Activated T-helper 1 cell treated with anti-CD3 and anti-CD28 coated beads, Interleukin-12 subunit alpha, Interleukin-12 subunit beta, Interleukin-2, Interleukin-4 antibody, amounts not matched to agents 30 ng/mL and 10 ng/mL and 1 ng/mL, durations not matched to agents 14 hours and 24 hours and 36 hours (primary cell): ENCODE results near the gene CD300LD. TPM values are rescaled to one million over a fixed set of nuclear protein-coding genes. Genes with fewer than 3 reads are reported as not detected.

Experiments
- DNase-seq: peaks from one replicate; pipeline ENCODE4 v3.0.0; 2021; ENCODE audit warnings: low spot score
- H3K27ac Mint-ChIP-seq: one replicate; pipeline ENCODE4 v1.8.0; 2021; ENCODE audit warnings: mild to moderate bottlenecking, mixed read lengths
- H3K27me3 Mint-ChIP-seq: one replicate; pipeline ENCODE4 v1.8.0; 2022; ENCODE audit warnings: mild to moderate bottlenecking, moderate library complexity, mixed read lengths; ENCODE audit not compliant: insufficient read depth
- H3K36me3 Mint-ChIP-seq: one replicate; pipeline ENCODE4 v1.8.0; 2021; ENCODE audit warnings: low read depth, mixed read lengths
- H3K4me1 Mint-ChIP-seq: one replicate; pipeline ENCODE4 v1.8.0; 2021; ENCODE audit warnings: low read depth, mixed read lengths
- H3K4me3 Mint-ChIP-seq: one replicate; pipeline ENCODE4 v1.8.0; 2021; ENCODE audit warnings: mild to moderate bottlenecking, moderate library complexity, mixed read lengths
- H3K9me3 Mint-ChIP-seq: one replicate; pipeline ENCODE4 v1.8.0; 2021; ENCODE audit warnings: mixed read lengths
- intact Hi-C: fragments of 100-400 bp; cut with micrococcal nuclease; formaldehyde crosslinking; loops from one replicate; pipeline ENCODE4 v1.15.1; 2024
- total RNA-seq: library from RNA; stranded (reverse); gene quantifications from 2 replicates; pipeline ENCODE4 v1.2.3, GENCODE V29; 2022

CD300LD gene
- total RNA-seq, 1 donor from 2014 or later: not detected

DNA sequence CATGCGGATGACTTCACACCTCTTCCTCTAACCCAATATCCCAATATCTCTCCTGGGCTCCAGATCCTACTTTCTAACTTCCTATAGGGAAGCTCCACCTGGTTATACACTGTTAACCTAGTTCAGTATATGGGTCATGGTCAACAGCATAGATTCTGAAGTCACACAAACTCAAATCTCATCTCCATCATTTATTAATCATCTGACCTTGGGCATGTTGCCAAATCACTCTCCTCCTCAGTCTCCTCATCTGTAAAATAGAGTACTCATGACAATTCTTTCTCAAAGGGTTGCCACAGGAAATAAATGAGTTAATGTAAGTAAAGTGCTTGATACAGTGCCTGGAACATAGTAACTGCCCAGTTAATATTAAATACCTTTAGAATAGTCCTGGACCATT is 32.0 kb upstream of the CD300LD start:
- Mint-ChIP-seq H3K4me1 (no peaks in the 10 kb centered on the region), H3K36me3 (no peaks in the 10 kb centered on the region), H3K27ac (no peak overlapping the region), H3K4me3 (no peak overlapping the region), H3K27me3 (peaks cover 43% of the 10 kb centered on the region), H3K9me3 (no peaks in the 10 kb centered on the region)
- no peak for DNase-seq
- intact Hi-C loops: no loop called here

DNA sequence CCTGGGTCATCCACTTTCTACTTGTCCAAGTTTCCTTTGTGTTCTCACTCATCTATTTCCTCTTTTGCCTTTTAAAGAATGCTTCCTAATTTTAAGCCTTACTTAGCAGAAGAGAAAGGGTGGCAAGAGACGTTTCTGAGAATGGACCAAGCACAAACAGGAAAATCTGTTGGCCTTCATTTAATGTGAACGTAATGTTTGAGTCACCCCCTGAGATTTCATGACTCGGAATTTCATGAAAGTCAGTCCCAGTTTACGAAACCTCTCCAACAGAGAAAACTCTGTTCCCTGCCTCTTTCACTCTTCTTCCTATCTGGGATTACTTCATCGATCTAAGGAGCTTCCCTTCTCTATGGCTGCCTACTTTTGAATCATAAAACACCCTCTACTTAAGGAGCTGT is 31.6 kb upstream of the CD300LD start, which contains the start of gene CD300E:
CD300E (minus strand) TSS at position 46 of the 401 bp plus-strand sequence. CDS start 117 bp downstream, outside the sequence.
- Mint-ChIP-seq H3K4me1 (no peaks in the 10 kb centered on the region), H3K27me3 (peaks cover 42% of the 10 kb centered on the region), H3K27ac (no peak within 1 kb of the TSS), H3K4me3 (no peak within 1 kb of the TSS), H3K9me3 (no peaks in the 10 kb centered on the region), H3K36me3 (no peaks in the 10 kb centered on the region)
- no peak for DNase-seq
- intact Hi-C loops: no loop called here

DNA sequence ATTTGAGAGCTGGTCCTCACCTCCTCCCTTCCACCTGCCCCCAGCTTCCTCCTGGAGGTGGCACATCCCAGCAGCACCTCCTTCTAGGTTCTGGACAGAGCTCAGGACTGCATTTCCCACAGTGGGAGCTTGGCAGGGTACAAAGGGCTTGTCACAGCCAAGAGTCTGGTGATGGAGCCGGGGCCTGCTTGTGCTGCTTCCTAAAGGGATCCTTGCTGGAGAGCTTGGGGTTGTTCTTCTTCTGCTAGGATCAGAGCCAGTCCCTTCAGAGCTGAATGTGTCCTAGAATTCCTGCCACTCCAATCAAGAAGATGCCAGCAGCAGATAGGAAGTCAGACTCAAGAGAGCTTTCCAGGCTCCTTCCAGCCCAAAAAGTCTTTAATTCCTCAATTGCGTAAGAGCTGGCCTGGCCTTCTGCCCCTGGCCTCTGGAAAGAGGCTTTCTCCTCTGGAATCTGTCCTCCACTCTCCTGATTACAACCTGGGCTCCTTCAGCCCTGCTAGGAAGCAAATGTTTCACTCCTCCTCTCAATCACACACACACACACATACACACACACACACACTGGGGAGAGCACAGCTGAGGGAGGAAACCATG is 27.1 kb upstream of the CD300LD start:
- peaks cover 41% of the 10 kb centered on the region for H3K27me3 Mint-ChIP-seq
- no peaks in the 10 kb centered on the region for H3K36me3 Mint-ChIP-seq
- H3K27ac Mint-ChIP-seq: no peak overlapping the region
- H3K4me1 Mint-ChIP-seq: no peaks in the 10 kb centered on the region
- no peak for DNase-seq
- no peak overlapping the region for H3K4me3 Mint-ChIP-seq
- intact Hi-C loops: no loop called here
- no peaks in the 10 kb centered on the region for H3K9me3 Mint-ChIP-seq

DNA sequence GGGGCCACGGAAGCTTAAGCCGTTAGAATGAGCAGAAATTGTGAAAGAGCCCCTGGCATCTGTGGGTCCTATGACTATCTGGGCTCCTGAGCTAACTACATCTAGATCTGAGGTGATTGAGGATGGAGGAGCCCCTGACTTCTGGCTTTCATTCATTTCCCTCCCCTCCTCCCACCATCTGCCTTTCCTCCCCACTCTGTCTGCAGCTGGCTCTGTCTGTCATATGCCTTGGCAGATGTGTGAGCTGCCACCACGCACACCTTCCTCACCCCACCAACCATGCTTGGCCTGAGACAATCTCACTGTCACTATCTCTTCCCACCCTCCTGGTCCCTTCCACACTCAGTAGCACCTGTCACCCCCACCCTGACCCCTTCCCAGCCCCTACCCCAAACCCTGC is 26.4 kb upstream of the CD300LD start:
- no peak overlapping the region for H3K27ac Mint-ChIP-seq
- H3K4me3 Mint-ChIP-seq: no peak overlapping the region
- peaks cover 37% of the 10 kb centered on the region for H3K27me3 Mint-ChIP-seq
- H3K4me1 Mint-ChIP-seq: no peaks in the 10 kb centered on the region
- intact Hi-C loops: no loop called here
- no peaks in the 10 kb centered on the region for H3K9me3 Mint-ChIP-seq
- no peak for DNase-seq
- H3K36me3 Mint-ChIP-seq: no peaks in the 10 kb centered on the region

DNA sequence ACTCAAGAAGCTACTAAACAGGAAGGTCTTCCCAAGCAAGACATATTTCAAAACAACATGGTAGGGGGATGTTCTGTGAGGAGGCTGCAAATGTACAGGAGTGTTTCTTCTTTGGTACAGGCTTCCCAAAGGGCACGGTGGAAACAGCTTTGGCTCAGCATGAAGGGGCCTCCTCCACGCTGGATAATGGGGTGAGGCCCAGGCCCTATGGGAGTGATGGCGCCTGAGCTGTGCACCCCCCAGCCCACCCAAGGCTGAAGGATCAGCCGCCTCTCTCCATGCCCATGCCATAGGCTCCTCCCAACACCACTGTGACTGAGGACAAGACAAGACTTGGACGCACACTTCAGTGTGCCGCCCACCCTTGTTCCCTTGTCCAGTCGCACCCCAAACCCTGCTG is 24.6 kb upstream of the CD300LD start:
- H3K4me3 Mint-ChIP-seq: no peak overlapping the region
- no peak for DNase-seq
- intact Hi-C loops: no loop called here
- H3K27ac Mint-ChIP-seq: no peak overlapping the region
- no peaks in the 10 kb centered on the region for H3K36me3 Mint-ChIP-seq
- H3K9me3 Mint-ChIP-seq: no peaks in the 10 kb centered on the region
- peaks cover 33% of the 10 kb centered on the region for H3K27me3 Mint-ChIP-seq
- no peaks in the 10 kb centered on the region for H3K4me1 Mint-ChIP-seq

DNA sequence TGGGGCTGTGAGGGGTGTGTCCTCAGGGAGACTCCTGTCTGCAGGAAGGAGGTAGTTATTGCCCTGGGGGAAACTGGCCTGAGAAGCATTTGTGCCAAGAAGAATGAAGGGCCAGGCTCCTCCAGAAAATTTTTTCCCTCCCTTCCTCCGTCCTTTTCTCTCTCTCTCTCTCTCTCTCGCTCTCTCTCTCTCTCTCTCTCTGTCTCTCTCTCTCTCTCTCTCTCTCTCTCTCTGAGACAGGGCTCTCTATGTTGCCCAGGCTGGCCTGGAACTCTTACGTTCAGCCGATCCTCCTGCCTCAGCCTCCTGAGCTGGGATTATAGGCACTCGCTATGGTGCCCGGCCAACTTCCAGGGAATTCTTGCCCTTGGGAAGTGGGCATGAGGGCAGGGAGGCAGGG is 20.0 kb upstream of the CD300LD start:
- no peaks in the 10 kb centered on the region for H3K9me3 Mint-ChIP-seq
- H3K27ac Mint-ChIP-seq: no peak overlapping the region
- H3K4me1 Mint-ChIP-seq: no peaks in the 10 kb centered on the region
- intact Hi-C loops: no loop called here
- no peak overlapping the region for H3K4me3 Mint-ChIP-seq
- DNase-seq: no peak
- H3K27me3 Mint-ChIP-seq: peaks cover 17% of the 10 kb centered on the region
- H3K36me3 Mint-ChIP-seq: no peaks in the 10 kb centered on the region

DNA sequence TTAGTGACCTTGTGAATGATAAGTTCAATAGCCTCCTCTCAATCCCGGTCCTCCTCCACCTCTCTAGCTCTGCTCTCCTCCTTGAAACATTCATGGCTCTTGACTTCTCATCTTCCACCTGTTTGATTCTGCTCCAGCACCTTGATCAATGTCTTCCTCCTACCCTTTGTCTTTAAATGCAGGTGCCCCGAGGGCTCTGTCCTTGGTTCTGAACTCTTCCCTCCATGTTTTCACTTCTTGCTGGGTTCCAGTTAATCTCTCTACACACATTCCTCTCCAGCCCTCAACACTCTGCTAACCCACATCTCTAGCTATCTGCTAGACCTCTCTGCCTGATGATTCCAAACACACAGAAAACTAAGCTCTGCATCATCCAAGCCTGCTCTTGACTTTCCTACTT is 18.0 kb upstream of the CD300LD start:
- DNase-seq: no peak
- Mint-ChIP-seq H3K27me3 (peaks cover 9% of the 10 kb centered on the region), H3K4me1 (no peaks in the 10 kb centered on the region)

DNA sequence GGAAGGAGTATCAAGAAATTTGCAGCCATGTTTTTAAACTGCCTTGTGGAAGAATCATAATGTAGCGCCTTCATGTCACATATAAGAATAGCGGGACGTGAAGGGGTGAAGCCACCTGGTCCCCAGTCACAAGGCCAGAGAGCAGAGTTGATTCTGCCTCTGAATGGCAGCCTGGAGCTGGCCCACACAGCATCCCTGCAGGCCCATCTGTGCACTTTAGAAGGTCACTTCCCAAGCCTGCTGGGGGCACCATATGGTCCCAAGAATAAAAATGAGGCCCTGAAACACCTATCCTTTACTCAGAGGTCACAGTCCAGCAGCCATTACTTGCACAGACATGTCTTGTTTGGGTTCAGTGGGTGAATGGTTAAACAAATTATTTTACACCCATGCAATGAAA is 16.4 kb upstream of the CD300LD start:
- no peak overlapping the region for H3K27ac Mint-ChIP-seq
- intact Hi-C loops: no loop called here
- H3K36me3 Mint-ChIP-seq: no peaks in the 10 kb centered on the region
- no peak for DNase-seq
- no peak overlapping the region for H3K4me3 Mint-ChIP-seq
- H3K4me1 Mint-ChIP-seq: peaks cover 2% of the 10 kb centered on the region
- H3K9me3 Mint-ChIP-seq: no peaks in the 10 kb centered on the region
- H3K27me3 Mint-ChIP-seq: peaks cover 13% of the 10 kb centered on the region

More for the DNA sequence above, 18.0 kb upstream of the CD300LD start:
- Mint-ChIP-seq H3K27ac (no peak overlapping the region), H3K9me3 (no peaks in the 10 kb centered on the region), H3K36me3 (no peaks in the 10 kb centered on the region), H3K4me3 (no peak overlapping the region)
- intact Hi-C loops: no loop called here

DNA sequence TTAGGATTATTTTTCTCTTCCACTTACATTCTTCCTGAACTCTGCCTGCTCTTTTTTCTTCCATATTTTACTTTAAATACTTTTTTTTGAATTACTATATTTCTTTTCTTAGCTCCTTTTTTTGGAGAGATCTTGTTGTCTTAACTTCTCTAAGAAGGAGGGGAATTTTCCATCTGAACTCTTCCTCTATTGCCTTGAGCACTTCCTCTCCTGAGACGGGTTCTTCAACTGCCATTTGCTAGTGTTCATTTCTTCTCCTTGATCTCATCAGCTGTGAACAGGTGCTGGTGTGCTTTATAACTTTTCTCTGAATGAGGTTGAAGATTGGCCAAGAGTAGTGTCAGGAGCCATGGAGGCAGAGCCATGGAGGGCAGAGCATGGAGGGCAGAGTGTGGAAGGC is 15.1 kb upstream of the CD300LD start:
- Mint-ChIP-seq H3K9me3 (no peaks in the 10 kb centered on the region), H3K27ac (no peak overlapping the region), H3K4me3 (no peak overlapping the region), H3K27me3 (peaks cover 14% of the 10 kb centered on the region), H3K36me3 (no peaks in the 10 kb centered on the region), H3K4me1 (peaks cover 12% of the 10 kb centered on the region)
- intact Hi-C loops: no loop called here
- no peak for DNase-seq

DNA sequence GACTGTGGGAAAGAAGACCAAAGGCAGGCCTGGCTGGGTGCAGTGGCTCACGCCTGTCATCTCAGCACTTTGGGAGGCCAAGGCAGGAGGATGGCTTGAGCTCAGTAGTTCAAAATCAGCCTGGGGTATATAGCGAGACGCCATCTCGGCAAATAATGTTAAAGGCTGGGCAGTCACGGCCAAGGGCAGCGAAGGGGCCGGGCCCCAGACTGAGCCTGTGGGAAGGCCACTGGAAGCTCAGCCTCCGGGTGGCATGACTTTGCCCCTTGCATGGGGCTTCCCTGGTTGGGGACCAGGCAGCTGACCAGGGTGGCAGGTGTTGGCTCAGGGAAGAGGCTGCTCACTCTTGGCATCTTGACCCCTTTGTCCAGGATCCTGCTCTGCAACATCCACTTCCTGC is 14.0 kb upstream of the CD300LD start:
- intact Hi-C loops: no loop called here
- Mint-ChIP-seq H3K4me1 (peaks cover 14% of the 10 kb centered on the region), H3K4me3 (no peak overlapping the region), H3K27ac (no peak overlapping the region), H3K27me3 (peaks cover 14% of the 10 kb centered on the region), H3K36me3 (no peaks in the 10 kb centered on the region), H3K9me3 (no peaks in the 10 kb centered on the region)
- no peak for DNase-seq

DNA sequence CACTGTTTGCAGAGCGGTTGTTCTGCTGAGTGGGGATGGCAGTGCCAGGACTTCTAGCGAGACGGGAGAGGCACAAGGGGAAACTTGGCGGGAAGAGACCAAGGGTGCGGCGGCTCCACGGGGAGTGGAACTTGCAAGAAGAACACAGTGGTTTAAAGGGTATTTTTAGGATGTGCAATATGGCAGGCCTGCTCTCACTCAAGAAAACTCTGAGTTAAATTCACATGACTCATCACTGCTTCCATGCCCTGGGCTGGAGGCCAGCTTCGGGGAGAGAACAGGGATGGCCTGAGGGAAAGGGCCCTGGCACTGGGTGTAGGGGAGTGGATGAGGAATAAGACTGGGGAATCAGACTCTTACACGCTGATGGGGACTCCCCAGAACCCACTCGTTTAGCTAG is 13.3 kb upstream of the CD300LD start:
- H3K4me3 Mint-ChIP-seq: no peak overlapping the region
- peaks cover 16% of the 10 kb centered on the region for H3K27me3 Mint-ChIP-seq
- H3K27ac Mint-ChIP-seq: no peak overlapping the region
- no peaks in the 10 kb centered on the region for H3K9me3 Mint-ChIP-seq
- peaks cover 14% of the 10 kb centered on the region for H3K4me1 Mint-ChIP-seq
- no peaks in the 10 kb centered on the region for H3K36me3 Mint-ChIP-seq
- DNase-seq: no peak
- intact Hi-C loops: no loop called here

DNA sequence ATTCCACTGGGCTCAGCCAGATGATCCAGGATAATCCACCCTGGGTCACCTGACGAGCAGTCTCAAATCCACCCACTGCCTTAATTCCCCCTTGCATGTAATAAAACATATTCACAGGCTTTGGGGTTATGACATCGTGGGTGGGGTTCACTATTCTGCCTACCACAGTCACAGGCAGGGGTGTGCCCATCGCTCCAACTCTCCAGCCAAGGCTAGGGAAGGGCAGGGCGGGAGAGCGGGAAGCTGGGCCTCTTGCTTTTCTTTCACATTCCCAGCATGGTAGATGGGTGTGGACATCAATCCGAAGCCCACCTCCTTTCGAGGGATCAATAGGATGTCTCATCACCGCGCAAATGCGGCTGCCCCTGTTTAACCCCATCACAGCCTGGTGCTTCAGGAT is 12.7 kb upstream of the CD300LD start:
- H3K9me3 Mint-ChIP-seq: no peaks in the 10 kb centered on the region
- peaks cover 18% of the 10 kb centered on the region for H3K27me3 Mint-ChIP-seq
- H3K27ac Mint-ChIP-seq: no peak overlapping the region
- H3K4me3 Mint-ChIP-seq: no peak overlapping the region
- intact Hi-C loops: loop anchor here (5.0 kb wide), 1 partner anchor 237 kb away; the partner anchor contains the start of gene GPR142
- peaks cover 14% of the 10 kb centered on the region for H3K4me1 Mint-ChIP-seq
- H3K36me3 Mint-ChIP-seq: no peaks in the 10 kb centered on the region
- DNase-seq: no peak

DNA sequence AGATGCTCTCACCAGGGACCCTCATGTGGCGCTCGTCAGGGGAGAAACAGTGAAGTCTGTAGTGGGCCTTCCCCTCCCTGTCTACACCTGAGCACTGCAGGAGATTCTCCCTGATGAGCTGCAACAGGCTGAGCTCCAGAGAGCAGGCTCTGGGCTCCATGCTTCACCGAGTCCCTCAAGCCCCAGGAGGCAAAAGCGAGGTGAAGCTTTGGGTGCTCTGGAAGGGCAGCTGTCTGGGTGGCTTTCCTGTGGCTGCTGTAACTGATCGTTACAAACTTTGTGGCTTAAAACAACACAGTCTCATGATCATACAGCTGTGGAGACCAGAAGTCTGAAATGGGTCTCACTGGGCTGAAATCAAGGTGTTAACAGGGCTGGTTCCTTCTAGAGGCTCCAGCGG is 12.1 kb upstream of the CD300LD start:
- H3K27me3 Mint-ChIP-seq: peaks cover 18% of the 10 kb centered on the region
- peaks cover 19% of the 10 kb centered on the region for H3K4me1 Mint-ChIP-seq
- intact Hi-C loops: loop anchor here (5.0 kb wide), 1 partner anchor 237 kb away; the partner anchor contains the start of gene GPR142

DNA sequence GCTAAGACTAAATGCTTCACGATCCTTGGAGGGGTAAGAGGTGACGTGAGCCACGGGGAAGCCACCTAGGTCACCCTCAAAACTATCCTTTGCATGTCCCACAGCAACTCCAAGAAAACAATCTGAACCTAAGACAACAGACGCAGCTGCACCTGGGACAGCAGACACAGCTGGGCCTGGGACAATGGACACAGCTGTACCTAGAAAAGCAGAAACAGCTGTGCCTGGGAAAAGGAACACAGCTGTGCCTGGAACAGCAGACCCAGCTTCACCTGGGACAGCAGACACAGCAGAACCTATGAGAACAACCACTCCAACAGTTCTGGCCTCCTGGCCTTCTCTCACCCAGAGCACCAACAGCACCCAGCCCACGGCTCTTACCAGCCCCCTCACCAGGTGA is 11.7 kb upstream of the CD300LD start:
- Mint-ChIP-seq H3K4me1 (peaks cover 21% of the 10 kb centered on the region), H3K27ac (no peak overlapping the region), H3K27me3 (peaks cover 20% of the 10 kb centered on the region), H3K36me3 (no peaks in the 10 kb centered on the region), H3K9me3 (no peaks in the 10 kb centered on the region), H3K4me3 (no peak overlapping the region)
- DNase-seq: no peak
- intact Hi-C loops: loop anchor here (5.0 kb wide), 1 partner anchor 236 kb away; the partner anchor contains the start of gene GPR142

More for the DNA sequence above, 12.1 kb upstream of the CD300LD start:
- Mint-ChIP-seq H3K9me3 (no peaks in the 10 kb centered on the region), H3K36me3 (no peaks in the 10 kb centered on the region), H3K4me3 (no peak overlapping the region), H3K27ac (no peak overlapping the region)
- no peak for DNase-seq
